Limb (tissue), 2 donors: Measurements from ENCODE around the gene ALDH16A1.

Source experiments
- DNase-seq, 2 donors: peaks; one replicate each; pipeline ENCODE4 v3.0.0-alpha.2; 2016; ENCODE audit errors: extremely low spot score in 2 of 2

Gene ALDH16A1

GRCh38 chr19:49453013-49453756, at the start of gene ALDH16A1:
Gene ALDH16A1, plus strand, starts transcription at chr19:49453225. Its CDS starts 107 bp downstream, at chr19:49453332.
- DNase-seq: peak; percentile 98 to 99

GRCh38 chr19:49403404-49404187, 49.4 kb upstream of the ALDH16A1 start:
- peak in 1 of 2 donors; percentile 61 for DNase-seq

DNA sequence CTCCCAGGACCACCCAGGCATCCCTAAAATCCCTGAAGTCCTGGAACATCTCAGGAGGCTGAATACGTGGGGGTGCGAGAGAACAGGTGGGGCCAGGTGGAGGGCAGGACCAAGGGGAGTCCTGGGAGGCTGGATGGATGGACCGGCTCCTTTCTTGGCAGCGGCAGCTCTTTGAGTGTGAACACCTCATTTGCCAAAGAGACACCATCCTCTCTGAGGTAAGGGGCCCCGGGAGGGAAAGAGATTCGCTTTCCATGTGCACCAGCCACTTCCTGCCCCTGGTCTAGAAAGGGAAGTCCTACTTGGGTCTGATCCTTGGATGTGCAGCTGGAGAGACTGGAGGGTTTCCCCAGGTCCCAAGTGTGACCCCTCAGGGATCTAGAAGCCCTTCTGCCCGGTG, 45.9 kb upstream of the ALDH16A1 start:
- DNase-seq: no peak

- no peak for DNase-seq
Measured at GRCh38 chr19:49407482-49408015, 45.5 kb upstream of the ALDH16A1 start.

GRCh38 chr19:49408816-49409440, 44.1 kb upstream of the ALDH16A1 start:
- no peak for DNase-seq

- DNase-seq: no peak
Measured at GRCh38 chr19:49409441-49410029, 43.5 kb upstream of the ALDH16A1 start.

DNA sequence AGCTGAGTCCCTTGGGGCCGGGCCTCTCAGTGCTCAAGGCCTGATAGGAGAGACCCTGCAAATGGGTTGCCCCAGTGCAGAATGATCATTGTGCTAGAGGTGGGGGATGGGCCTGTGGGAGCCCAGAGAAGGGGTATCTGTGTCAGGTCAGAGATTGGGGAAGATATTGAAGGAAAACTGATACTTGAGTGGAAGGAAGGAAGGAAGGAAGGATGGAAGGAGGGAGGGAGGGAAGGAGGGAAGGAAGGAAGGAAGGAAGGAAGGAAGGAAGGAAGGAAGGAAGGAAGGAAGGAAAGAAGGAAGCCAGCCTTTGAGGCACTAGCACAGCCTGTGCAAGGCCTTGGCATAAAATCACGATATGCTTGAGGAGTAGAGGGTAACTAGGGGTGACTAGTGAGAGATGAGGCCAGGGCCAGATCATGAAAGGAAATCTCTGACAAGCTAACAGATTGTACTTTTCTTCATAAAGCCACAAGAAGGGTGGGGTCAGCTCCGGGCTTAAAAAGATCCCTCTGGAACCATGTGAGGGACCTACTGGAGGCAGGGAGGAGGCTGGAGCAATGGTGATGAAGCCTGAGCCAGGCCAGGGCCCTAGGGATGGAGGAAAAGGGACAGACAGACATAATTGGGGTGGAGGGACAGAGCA, 41.2 kb upstream of the ALDH16A1 start:
- no peak for DNase-seq

- DNase-seq: no peak
Measured at GRCh38 chr19:49413348-49413747, 39.7 kb upstream of the ALDH16A1 start.

GRCh38 chr19:49414256-49414655, 38.8 kb upstream of the ALDH16A1 start:
- no peak for DNase-seq

- DNase-seq: no peak
Measured at GRCh38 chr19:49415102-49415809, 37.8 kb upstream of the ALDH16A1 start.

GRCh38 chr19:49415810-49416200, 37.2 kb upstream of the ALDH16A1 start:
- DNase-seq: no peak

DNA sequence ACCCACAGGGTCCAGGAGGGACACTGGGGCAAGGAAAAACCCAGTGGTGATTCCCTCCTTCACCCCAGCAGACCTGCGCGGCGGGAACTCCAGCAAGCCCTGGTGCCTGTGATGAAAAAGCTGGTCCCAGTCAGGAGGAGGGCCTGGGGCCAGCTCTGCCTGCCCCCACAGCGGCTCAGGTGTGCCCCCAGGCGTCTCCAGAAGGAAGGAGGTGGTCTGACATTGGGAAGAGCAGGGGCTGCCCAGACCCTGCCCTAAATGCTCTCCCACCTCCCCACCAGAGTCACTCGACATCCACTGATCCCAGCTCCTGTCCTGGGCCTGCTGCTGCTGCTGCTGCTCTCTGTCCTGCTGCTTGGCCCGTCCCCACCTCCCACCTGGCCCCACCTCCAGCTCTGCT, 35.9 kb upstream of the ALDH16A1 start:
- DNase-seq: no peak

DNA sequence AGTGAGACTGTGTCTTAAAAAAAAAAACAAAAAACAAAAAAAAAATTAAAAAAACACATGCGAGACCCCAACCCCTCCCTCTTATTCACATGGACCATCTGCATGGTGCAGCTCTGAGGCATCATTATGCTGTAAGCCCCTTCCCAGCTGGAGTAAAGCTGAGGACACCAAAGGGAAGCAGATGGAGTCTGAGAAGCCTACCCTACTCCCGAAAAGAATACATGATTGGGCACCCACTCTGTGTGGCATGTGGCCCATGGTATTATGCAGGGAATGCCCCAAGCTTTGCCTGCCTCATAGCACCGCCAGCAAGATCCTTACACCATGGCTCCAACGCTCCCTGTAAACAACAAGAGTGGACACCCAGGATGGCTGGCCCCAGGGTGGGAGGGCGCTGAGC, 34.5 kb upstream of the ALDH16A1 start:
- no peak for DNase-seq

GRCh38 chr19:49419173-49419572, 33.9 kb upstream of the ALDH16A1 start:
- no peak for DNase-seq

DNA sequence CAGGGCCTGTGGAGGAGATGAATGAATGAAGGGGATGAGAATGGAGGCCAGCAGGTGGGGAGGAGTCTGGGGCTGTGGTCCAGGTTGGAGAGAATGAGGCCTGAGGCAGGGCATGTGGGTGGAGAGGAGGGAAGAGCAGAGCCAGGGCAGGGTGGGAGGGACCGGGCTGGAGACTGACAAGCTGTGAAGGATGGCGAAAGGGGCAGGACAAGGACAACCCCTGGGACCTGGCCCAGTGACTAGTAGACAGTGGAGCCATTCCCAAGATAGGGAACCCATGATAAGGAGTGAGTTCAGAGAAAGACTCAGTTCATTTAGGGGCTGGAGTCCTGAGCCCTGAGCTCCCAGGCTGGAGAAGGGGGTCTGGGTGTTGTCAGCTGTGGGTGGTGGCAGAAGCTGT, 32.8 kb upstream of the ALDH16A1 start:
- no peak for DNase-seq

DNA sequence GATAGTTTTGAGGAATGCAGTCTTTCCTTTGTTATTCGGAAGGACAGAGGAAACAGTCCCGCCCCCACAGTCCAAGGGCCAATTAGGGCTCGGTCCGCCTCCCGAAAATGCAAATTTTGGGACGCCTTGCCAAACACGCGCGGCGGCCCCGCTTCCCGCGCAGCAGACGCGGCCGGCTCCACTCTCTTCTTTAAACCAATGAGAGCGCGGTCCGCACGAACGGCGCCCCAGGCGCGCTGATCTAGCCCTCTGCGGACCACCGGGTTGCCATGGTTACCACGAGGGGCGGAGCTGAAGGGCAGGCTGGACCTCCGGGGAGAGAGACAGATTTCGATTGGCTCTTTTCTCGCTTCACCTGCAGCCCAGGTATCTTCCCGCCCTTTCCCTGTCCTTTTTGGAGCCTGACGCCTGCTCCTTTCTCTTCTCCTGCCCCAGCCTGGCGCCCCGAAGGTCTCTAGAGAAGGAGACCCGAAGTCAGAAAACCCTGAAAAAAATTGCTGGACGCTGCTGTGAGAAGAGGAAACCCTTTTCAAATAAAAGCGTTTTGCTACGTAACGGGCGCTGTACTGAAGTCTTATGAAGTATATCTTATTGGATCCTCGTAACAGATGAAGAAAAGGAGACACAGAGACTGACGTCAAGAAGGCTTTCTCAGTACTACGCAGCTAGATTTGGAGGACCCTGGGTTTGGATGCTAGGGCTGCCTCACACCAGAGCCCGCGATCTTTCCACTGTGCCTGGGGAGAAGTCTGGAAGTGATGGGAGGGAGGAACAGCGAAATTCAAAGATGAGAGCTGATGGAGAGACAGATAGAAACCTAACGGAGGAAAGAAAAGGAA, 31.8 kb upstream of the ALDH16A1 start:
- peak; percentile 51 to 79 for DNase-seq

DNA sequence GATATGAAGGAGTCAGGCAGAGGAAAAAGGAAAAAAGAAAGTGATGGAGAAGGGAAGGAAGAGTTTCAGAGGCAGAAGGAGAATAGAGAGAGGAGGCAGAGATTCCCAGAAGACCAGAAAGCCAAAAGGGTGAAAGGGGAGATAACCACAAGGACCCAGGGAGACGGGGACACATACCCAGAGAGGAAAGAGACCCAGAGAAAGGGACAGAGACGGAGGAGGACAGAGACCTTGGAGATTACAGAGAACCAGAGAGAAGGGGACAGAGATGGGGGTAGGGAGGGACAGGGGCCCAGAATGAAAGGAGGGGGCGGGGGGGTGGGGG, 31.2 kb upstream of the ALDH16A1 start:
- no peak for DNase-seq

DNA sequence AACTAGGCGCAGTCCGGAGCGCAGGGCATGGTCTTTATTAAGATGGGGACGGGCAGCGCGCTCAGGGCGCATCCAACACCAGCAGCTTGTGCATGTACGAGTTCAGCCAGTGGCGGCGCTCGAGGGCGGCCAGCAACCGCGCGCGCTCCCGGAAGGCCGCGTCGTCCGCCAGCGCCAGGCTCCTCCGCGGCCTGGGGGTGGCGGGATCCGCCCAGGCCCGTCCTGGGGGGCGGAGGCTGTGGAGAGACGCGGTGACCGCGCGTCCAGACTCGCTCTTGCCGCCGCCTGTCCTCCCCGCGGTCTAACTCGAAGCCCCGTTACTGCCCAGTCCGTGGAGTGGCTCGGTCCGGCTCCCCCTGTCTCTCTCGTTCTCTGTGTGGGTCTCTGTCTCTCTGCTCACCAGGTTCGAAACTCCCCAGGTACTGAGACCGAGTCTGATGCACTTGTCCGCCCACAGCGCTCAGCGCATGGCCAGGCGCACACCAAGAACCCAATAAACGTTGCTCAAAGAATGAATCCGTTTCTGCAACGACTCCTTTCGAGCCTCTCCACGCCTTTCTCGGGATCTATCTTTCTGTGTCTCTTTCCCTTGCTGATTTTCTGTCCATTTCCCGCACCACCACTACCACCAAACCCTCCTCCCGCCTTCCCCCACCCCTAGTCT, 30.5 kb upstream of the ALDH16A1 start:
- DNase-seq: peak in 1 of 2 donors; percentile 67
